Duodenal mucosa (tissue), 2 donors: ENCODE results near the gene DIP2C.
"Not testable (repeated sequence)": the region's sequence is repeated elsewhere in the genome, so short reads cannot be mapped to it uniquely, and the experiment has no call there.

Experiments used
- H3K27ac ChIP-seq: one replicate; pipeline ENCODE4 v1.7.0; 2013; ENCODE audit warnings: low read depth, low read length
- H3K27me3 ChIP-seq, 2 donors: one replicate each; pipeline ENCODE4 v1.7.0; 2013; ENCODE audit warnings: low read length in 2 of 2, control low read depth in 1 of 2; ENCODE audit not compliant: insufficient read depth in 2 of 2, control insufficient read depth in 1 of 2
- H3K36me3 ChIP-seq, 2 donors: one replicate each; pipeline ENCODE4 v1.7.0; 2013; ENCODE audit warnings: low read length in 2 of 2, control low read depth in 1 of 2; ENCODE audit not compliant: insufficient read depth in 2 of 2, control insufficient read depth in 1 of 2
- H3K4me1 ChIP-seq, 2 donors: one replicate each; pipeline ENCODE4 v1.7.0; 2013; ENCODE audit warnings: low read length in 2 of 2, control low read depth in 1 of 2; ENCODE audit not compliant: insufficient read depth in 2 of 2, control insufficient read depth in 1 of 2
- H3K4me3 ChIP-seq, 2 donors: one replicate each; pipeline ENCODE4 v1.7.0; 2013; ENCODE audit warnings: low read length in 2 of 2, low read depth in 1 of 2
- H3K9ac ChIP-seq, 2 donors: one replicate each; pipeline ENCODE4 v1.7.0; 2013; ENCODE audit warnings: low read length in 2 of 2, low read depth in 1 of 2
- H3K9me3 ChIP-seq, 2 donors: one replicate each; pipeline ENCODE4 v1.7.0; 2013; ENCODE audit warnings: low read length in 2 of 2, control low read depth in 1 of 2; ENCODE audit not compliant: control insufficient read depth in 1 of 2

Gene DIP2C

DNA sequence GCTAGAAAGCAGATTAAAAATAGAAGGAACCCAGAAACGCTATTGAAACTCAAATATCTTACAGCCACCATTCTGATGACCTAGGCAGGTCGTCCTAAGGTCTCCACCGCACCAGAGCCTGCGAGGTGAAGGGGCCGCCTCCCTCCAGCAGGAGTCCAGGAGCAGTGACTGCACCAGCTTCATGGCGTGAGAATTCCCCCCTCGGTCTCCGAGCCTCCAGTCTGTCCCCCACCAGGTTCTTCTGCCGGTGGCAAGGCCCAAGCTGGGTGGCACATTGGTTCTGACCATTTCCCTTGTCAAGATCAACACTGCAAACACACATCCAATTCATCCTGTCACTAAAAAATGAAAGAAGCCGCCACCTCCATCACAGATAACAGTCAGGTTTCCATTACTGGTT lies 98.7 kb downstream of the DIP2C start:
- H3K4me1 ChIP-seq = no peaks in the 10 kb centered on the region
- no peak overlapping the region for H3K27ac ChIP-seq
- H3K27me3 ChIP-seq = no peaks in the 10 kb centered on the region
- no peaks in the 10 kb centered on the region for H3K36me3 ChIP-seq
- H3K9ac ChIP-seq = no peak overlapping the region
- no peaks in the 10 kb centered on the region for H3K9me3 ChIP-seq
- no peak overlapping the region for H3K4me3 ChIP-seq

DNA sequence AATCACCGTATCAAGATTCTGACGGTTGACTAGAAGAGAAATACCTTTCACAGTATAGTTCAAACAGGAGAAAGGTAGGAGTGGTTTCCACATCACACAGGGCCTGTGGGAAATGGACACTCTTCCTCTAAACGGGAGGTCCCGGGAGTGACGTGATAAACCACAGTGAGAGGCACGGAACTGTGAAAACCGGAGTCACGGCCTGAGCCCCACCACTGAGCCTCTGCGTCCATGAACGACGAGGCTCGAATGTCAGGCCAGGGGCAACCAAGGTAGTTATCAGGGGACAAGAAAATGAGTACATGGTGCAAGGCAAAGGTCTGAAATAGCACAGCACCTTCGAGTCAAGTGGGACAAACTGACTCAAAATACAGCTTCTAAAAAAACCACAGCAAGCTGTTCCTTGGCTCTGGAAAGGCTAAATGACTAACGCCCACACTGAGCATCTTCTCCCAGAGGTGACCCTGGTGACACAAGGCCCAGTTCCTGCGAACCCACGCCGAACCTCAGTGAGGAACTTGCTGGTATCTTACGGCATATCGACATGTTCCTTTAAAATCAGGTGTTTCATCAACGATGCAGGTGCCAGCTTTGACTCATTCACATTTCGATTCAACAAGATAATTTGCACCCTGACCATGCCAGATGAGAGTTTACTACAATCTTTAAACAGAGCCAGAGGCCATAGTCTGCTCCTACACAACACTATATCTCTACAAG lies 99.3 kb downstream of the DIP2C start:
- Histone ChIP-seq H3K4me1 (no peaks in the 10 kb centered on the region), H3K27me3 (no peaks in the 10 kb centered on the region), H3K4me3 (no peak overlapping the region), H3K27ac (no peak overlapping the region), H3K9ac (no peak overlapping the region), H3K9me3 (no peaks in the 10 kb centered on the region), H3K36me3 (no peaks in the 10 kb centered on the region)

DNA sequence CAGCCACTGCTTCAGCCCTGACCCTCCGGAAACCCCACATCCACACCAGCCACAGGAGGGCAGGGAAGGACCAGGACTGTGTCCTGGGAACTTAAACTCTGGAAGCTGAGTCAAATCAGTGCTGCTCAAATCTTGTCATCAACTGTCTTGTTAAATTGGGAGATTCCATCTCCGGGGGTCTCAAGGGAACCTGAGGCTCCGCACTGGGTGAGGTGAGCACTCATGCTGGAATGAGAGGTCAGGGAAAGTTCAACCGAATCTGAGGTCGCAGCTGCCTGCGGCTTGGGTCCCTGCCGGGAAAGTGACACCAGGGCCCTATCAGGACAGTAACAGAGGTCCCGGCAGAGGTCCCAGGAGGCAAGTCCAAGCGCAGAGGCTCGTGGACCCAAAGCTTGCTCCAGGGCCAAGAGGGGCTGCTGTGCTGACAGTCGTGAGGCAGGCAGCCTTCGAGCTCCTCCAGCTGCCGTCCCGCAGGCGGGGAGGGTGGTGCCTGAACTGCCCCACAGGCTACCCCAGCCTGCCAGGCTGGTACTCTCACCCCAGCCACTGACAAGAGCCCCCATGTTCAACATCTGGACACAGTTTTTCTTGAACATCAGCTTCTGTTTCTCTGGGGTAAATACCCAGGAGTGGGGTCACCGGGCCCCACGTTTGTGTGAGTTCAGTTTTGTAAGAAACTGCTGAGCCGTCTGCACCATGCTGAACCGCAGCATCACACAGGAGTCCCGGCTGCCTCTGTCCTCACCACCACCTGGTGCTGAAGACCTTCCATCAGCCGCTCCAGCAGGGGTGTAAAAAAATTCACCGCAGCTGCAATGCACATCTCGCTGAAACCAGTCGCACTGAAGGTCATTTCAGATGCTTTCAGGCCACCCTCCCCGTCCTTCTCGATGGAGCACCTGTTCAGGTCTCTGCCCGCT lies 101.0 kb downstream of the DIP2C start:
- Histone ChIP-seq H3K27ac (no peak overlapping the region), H3K36me3 (no peaks in the 10 kb centered on the region), H3K9ac (no peak overlapping the region), H3K4me1 (no peaks in the 10 kb centered on the region), H3K27me3 (no peaks in the 10 kb centered on the region), H3K9me3 (no peaks in the 10 kb centered on the region), H3K4me3 (no peak overlapping the region)

DNA sequence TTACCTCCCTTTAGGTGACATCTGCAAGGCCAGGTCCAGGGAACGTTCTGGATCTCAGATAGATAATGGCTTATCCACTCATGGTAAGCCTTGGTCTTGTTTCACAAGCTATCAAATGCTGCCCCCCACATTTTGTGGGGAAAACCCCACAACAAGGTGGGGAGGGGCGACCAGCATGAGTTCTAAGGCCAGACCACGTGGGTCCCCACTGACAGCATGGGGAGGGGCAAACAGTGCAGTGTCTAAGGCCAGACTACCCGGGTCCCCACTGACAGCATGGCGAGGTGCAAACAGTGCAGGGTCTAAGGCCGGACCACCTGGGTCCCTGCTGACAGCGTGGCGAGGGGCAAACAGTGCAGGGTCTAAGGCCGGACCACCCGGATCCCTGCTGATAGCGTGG lies 102.8 kb downstream of the DIP2C start:
- no peak overlapping the region for H3K9ac ChIP-seq
- H3K4me3 ChIP-seq = no peak overlapping the region
- no peaks in the 10 kb centered on the region for H3K27me3 ChIP-seq
- H3K4me1 ChIP-seq = no peaks in the 10 kb centered on the region
- no peaks in the 10 kb centered on the region for H3K36me3 ChIP-seq
- no peak overlapping the region for H3K27ac ChIP-seq
- no peaks in the 10 kb centered on the region for H3K9me3 ChIP-seq

DNA sequence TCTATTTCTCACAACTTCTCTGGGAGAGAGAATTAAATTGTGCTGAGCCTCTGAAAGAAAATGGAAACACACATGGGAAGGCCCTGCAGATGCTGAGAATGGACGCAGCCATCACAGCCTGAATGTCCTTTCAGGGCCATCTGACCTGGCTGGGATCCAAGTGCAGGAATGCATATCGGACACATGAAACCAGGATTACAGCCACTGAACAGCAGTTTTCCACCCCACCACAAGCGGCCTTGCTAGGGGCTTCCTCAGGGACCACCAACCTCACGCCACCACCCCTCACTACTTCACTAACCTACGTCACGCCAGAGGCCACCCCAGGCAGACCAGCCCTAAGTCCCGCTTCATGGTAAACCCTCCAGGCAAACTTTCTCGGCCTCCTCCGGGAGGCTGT lies 103.3 kb downstream of the DIP2C start:
- Histone ChIP-seq H3K36me3 (no peaks in the 10 kb centered on the region), H3K27ac (no peak overlapping the region), H3K9ac (no peak overlapping the region), H3K27me3 (no peaks in the 10 kb centered on the region), H3K9me3 (no peaks in the 10 kb centered on the region), H3K4me1 (no peaks in the 10 kb centered on the region), H3K4me3 (no peak overlapping the region)

DNA sequence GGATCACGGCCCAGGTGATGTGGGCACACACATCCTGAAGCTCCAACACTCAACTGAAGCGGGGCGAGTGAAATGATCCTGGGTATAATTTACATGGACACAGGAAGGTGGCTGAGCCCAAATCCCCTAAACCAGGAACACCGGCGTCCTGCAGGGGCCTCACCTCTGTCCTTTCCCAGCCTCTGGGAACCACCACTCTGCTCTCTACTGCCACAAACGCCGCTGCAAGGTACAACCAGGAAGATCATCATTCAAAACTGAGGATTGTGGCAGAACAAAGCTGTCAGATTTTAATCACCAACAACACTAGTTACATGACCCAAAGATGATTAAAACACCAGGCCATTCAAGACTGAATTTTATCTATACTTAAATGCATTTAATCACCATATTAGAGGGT lies 104.0 kb downstream of the DIP2C start:
- Histone ChIP-seq H3K4me1 (no peaks in the 10 kb centered on the region), H3K9ac (no peak overlapping the region), H3K27me3 (no peaks in the 10 kb centered on the region), H3K36me3 (no peaks in the 10 kb centered on the region), H3K4me3 (no peak overlapping the region), H3K27ac (no peak overlapping the region), H3K9me3 (no peaks in the 10 kb centered on the region)

DNA sequence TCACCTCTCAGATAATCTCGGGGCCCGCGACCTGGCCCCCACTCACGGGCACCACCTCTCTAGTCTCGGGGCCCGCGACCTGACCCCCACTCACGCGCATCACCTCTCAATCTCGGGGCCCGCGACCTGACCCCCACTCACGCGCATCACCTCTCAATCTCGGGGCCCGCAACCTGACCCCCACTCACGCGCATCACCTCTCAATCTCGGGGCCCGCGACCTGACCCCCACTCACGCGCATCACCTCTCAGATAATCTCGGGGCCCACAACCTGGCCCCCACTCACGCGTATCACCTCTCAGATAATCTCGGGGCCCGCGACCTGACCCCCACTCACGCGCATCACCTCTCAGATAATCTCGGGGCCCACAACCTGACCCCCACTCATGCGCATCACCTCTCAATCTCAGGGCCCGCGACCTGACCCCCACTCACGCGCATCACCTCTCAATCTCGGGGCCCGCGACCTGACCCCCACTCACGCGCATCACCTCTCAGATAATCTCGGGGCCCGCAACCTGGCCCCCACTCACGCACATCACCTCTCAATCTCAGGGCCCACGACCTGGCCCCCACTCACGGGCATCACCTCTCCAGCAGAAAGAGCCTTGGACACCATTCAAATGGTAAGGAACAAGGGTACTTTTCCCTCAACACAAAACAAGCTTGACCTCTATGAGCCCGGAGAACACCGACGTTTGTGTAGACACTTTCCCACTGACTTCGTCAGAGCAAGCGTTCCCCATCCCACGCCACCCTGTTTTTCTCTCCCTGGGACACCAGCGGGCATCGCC lies 104.8 kb downstream of the DIP2C start:
- H3K27ac ChIP-seq, H3K9ac ChIP-seq: not testable (repeated sequence)

DNA sequence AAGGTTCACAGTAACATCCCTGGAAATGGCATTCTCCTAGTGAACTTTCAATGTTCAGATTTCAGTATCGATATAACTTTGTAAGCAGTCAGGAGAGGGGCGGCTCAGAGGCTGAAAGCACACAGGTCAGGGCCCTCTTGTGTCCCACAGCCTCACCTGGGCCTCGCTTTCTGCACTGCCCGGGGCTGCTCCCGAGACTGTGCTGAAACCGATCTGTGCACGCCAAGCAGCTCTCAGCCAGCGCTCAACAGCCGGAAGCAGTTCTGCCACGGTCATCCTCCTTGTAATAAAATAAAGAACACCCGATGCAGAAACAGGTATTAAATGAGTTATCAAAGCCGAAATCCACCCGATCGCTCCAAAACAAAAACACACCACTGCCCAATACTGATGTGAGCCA lies 106.0 kb downstream of the DIP2C start:
- Histone ChIP-seq H3K4me1 (no peaks in the 10 kb centered on the region), H3K27ac (no peak overlapping the region), H3K36me3 (no peaks in the 10 kb centered on the region), H3K27me3 (no peaks in the 10 kb centered on the region), H3K9ac (no peak overlapping the region), H3K9me3 (peaks cover 0 to 9% of the 10 kb centered on the region in 2 donors), H3K4me3 (no peak overlapping the region)

More for the DNA sequence above, 104.8 kb downstream of the DIP2C start:
- not testable (repeated sequence) for H3K27me3 ChIP-seq, H3K4me3 ChIP-seq, H3K9me3 ChIP-seq, H3K4me1 ChIP-seq, H3K36me3 ChIP-seq

DNA sequence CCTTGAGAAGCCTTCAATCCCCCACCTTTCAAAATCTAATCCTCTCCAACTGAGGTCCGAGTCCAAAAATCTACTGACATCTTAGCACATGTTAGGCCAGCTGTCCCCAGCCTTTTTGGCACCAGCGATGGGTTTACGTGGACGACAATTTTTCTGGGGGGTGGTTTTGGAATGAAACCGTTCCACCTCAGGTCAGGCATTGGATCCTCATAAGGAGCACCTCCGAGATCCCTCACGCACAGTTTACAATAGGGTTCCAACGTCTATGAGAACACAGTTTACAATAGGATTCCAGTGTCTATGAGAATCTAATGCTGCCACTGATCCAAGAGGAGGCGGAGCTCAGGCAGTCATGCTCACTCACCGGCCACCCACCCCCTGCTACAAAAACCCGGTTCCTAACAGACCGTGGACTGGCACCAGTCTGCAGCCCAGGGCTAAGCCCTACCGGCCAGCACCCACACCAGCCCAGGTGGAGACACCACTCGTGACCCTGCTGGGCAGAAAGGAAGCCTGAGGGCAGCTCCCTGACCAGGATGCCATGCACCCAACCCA lies 107.6 kb downstream of the DIP2C start:
- H3K27me3 ChIP-seq = no peaks in the 10 kb centered on the region
- no peaks in the 10 kb centered on the region for H3K4me1 ChIP-seq
- no peak overlapping the region for H3K4me3 ChIP-seq
- no peaks in the 10 kb centered on the region for H3K36me3 ChIP-seq
- no peak overlapping the region for H3K27ac ChIP-seq
- H3K9ac ChIP-seq = no peak overlapping the region
- H3K9me3 ChIP-seq = peaks cover 0 to 9% of the 10 kb centered on the region in 2 donors
